MM.1S (cell line): ENCODE data around the gene PARP4.
"Not testable (repeated sequence)": the region's sequence is repeated elsewhere in the genome, so short reads cannot be mapped to it uniquely, and the experiment has no call there.

Experiments
- DNase-seq: peaks from one replicate; pipeline ENCODE4 v3.0.0-alpha.2; 2015
- H2AFZ ChIP-seq: fragments of 300-600 bp; sonication (generic); 2 replicates; pipeline ENCODE4 v1.6.0; 2016; ENCODE audit warnings: antibody characterized with exemption, low read length
- H3F3A ChIP-seq: fragments of 300-600 bp; sonication (generic); 2 replicates; pipeline ENCODE4 v1.6.1; 2016; ENCODE audit warnings: mild to moderate bottlenecking, antibody characterized with exemption, low read length, moderate library complexity, mixed read lengths; ENCODE audit not compliant: insufficient read depth
- H3K27ac ChIP-seq: fragments of 300-600 bp; sonication (generic); 2 replicates; pipeline ENCODE4 v1.5.1; 2016; ENCODE audit warnings: mild to moderate bottlenecking, low read length
- H3K27me3 ChIP-seq: fragments of 300-600 bp; sonication (generic); replicated peaks from 2 replicates; pipeline ENCODE4 v1.6.0; 2016; ENCODE audit warnings: low read length; ENCODE audit not compliant: insufficient read depth
- H3K36me3 ChIP-seq: fragments of 300-600 bp; sonication (generic); replicated peaks from 2 replicates; pipeline ENCODE4 v1.6.1; 2016; ENCODE audit warnings: mild to moderate bottlenecking, low read length, mixed read lengths; ENCODE audit not compliant: insufficient read depth
- H3K4me1 ChIP-seq: fragments of 300-600 bp; sonication (generic); 2 replicates; pipeline ENCODE4 v1.6.1; 2016; ENCODE audit warnings: low read length, mixed read lengths
- H3K4me2 ChIP-seq: fragments of 300-600 bp; sonication (generic); 2 replicates; pipeline ENCODE4 v1.6.0; 2016; ENCODE audit warnings: low read depth, low read length
- H3K4me3 ChIP-seq: fragments of 300-600 bp; sonication (generic); 2 replicates; pipeline ENCODE4 v1.5.1; 2016; ENCODE audit warnings: low read length, mixed read lengths
- H3K79me2 ChIP-seq: fragments of 300-600 bp; sonication (generic); 2 replicates; pipeline ENCODE4 v1.6.1; 2016; ENCODE audit warnings: mixed run types, low read length, mixed read lengths
- H3K9ac ChIP-seq: fragments of 300-600 bp; sonication (generic); 2 replicates; pipeline ENCODE4 v1.6.1; 2016; ENCODE audit warnings: low read length, mixed read lengths
- H3K9me2 ChIP-seq: fragments of 300-600 bp; sonication (generic); replicated peaks from 2 replicates; pipeline ENCODE4 v1.6.1; 2016; ENCODE audit warnings: mild to moderate bottlenecking, low read length, mixed read lengths; ENCODE audit not compliant: insufficient read depth
- H3K9me3 ChIP-seq: fragments of 300-600 bp; sonication (generic); replicated peaks from 2 replicates; pipeline ENCODE4 v1.6.1; 2016; ENCODE audit warnings: mild to moderate bottlenecking, low read length, mixed read lengths; ENCODE audit not compliant: insufficient read depth
- H4K20me1 ChIP-seq: fragments of 300-600 bp; sonication (generic); 2 replicates; pipeline ENCODE4 v1.6.1; 2016; ENCODE audit warnings: mild to moderate bottlenecking, low read length, moderate library complexity, mixed read lengths; ENCODE audit not compliant: insufficient read depth
- EZH2 ChIP-seq: fragments of 300-600 bp; sonication (generic); optimal IDR thresholded peaks from 2 replicates; pipeline ENCODE3; 2017; ENCODE audit warnings: low read depth, mild to moderate bottlenecking, antibody characterized with exemption, low read length, mixed read lengths
- EZH2phosphoT487 ChIP-seq: fragments of 300-600 bp; sonication (generic); IDR thresholded peaks from 2 replicates; pipeline ENCODE4 v1.6.1; 2018; ENCODE audit warnings: antibody characterized with exemption, low read length
- TF ChIP-seq, protein P1 (sequence below): fragments of 300-600 bp; sonication (generic); IDR thresholded peaks from 2 replicates; pipeline ENCODE4 v1.5.1; 2016; ENCODE audit warnings: antibody characterized with exemption, low read length, mixed read lengths

The PARP4 gene

GRCh38 chr13:24506698-24507335, 5.8 kb downstream of the PARP4 start:
- no peaks in the 10 kb centered on the region for H3K27me3 ChIP-seq
- H3K36me3 ChIP-seq = no peaks in the 10 kb centered on the region
- no peaks in the 10 kb centered on the region for H3K9me2 ChIP-seq
- H3K9me3 ChIP-seq = no peaks in the 10 kb centered on the region
- no peak overlapping the region for H2AFZ ChIP-seq
- H3K4me1 ChIP-seq = no peaks in the 10 kb centered on the region
- peaks cover 9% of the 10 kb centered on the region; the same call in 1 of the 2 replicates for H3F3A ChIP-seq
- no peak overlapping the region for H3K9ac ChIP-seq
- no peak overlapping the region for H3K4me3 ChIP-seq
- no peak overlapping the region for H3K4me2 ChIP-seq
- TF ChIP-seq EZH2 = no peak
- TF ChIP-seq, protein P1, sequence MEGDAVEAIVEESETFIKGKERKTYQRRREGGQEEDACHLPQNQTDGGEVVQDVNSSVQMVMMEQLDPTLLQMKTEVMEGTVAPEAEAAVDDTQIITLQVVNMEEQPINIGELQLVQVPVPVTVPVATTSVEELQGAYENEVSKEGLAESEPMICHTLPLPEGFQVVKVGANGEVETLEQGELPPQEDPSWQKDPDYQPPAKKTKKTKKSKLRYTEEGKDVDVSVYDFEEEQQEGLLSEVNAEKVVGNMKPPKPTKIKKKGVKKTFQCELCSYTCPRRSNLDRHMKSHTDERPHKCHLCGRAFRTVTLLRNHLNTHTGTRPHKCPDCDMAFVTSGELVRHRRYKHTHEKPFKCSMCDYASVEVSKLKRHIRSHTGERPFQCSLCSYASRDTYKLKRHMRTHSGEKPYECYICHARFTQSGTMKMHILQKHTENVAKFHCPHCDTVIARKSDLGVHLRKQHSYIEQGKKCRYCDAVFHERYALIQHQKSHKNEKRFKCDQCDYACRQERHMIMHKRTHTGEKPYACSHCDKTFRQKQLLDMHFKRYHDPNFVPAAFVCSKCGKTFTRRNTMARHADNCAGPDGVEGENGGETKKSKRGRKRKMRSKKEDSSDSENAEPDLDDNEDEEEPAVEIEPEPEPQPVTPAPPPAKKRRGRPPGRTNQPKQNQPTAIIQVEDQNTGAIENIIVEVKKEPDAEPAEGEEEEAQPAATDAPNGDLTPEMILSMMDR = no peak
- TF ChIP-seq EZH2phosphoT487 = no peak
- H3K79me2 ChIP-seq = peaks cover 68% of the 10 kb centered on the region
- H3K27ac ChIP-seq = no peak overlapping the region
- no peaks in the 10 kb centered on the region for H4K20me1 ChIP-seq
- DNase-seq = no peak

DNA sequence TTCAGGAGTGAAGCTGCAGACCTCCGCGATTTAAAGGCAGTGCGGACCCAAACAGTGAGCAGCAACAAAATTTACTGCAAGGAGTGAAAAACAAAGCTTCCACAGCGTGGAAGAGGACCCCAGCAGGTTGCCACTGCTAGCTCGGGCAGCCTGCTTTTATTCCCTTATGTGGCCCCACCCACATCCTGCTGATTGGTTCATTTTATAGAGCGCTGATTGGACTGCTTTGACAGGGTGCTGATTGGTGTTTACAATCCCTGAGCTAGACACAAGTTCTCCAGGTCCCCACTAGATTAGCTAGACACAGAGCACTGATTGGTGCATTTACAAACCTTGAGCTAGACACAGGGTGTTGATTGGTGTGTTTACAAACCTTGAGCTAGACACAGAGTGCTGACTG, 6.3 kb downstream of the PARP4 start:
- H3K36me3 ChIP-seq, H3K4me1 ChIP-seq, DNase-seq, H3K9me3 ChIP-seq, H4K20me1 ChIP-seq, H3K9ac ChIP-seq, H3F3A ChIP-seq, H3K4me2 ChIP-seq, H3K9me2 ChIP-seq, H3K27me3 ChIP-seq, H2AFZ ChIP-seq, H3K4me3 ChIP-seq, H3K27ac ChIP-seq: not testable (repeated sequence)
- H3K79me2 ChIP-seq = peaks cover 62% of the 10 kb centered on the region

GRCh38 chr13:24505756-24506155, 6.8 kb downstream of the PARP4 start:
- Histone ChIP-seq H3K4me1 (no peaks in the 10 kb centered on the region), H3K9ac (no peak overlapping the region), H3K36me3 (no peaks in the 10 kb centered on the region), H3K9me2 (no peaks in the 10 kb centered on the region), H3K79me2 (peaks cover 58% of the 10 kb centered on the region), H4K20me1 (no peaks in the 10 kb centered on the region), H3K27me3 (no peaks in the 10 kb centered on the region), H3K27ac (no peak overlapping the region), H3K4me3 (no peak overlapping the region), H3K9me3 (no peaks in the 10 kb centered on the region), H3F3A (no peaks in the 10 kb centered on the region), H2AFZ (no peak overlapping the region), H3K4me2 (no peak overlapping the region)
- DNase-seq = no peak
- TF ChIP-seq EZH2 = no peak
- no peak for TF ChIP-seq EZH2phosphoT487
- TF ChIP-seq, protein P1 = no peak

DNA sequence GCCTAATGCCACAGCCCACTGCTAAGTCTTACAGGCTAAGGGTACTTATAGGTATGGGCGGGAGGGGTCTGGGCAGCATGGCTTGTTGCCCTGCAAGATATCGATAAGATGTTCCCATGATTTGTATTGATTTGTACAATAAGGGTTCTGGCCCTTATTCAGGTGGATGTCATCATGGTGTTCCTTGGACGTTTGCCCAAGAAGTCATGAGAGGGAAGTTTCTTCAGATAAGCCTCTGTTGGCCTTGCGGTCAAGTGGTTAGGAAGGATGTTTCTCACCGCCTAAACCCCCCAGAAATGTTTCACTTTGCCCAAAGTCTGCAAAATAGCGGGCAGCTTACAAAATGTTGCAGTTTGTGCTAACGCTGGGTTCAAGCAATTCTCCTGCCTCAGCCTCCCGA, 7.3 kb downstream of the PARP4 start:
- TF ChIP-seq EZH2phosphoT487 (no peak), EZH2 (no peak)
- TF ChIP-seq, protein P1 = no peak
- Histone ChIP-seq H3K27me3 (no peaks in the 10 kb centered on the region), H3K27ac (no peak overlapping the region), H3K36me3 (no peaks in the 10 kb centered on the region), H3F3A (no peaks in the 10 kb centered on the region), H4K20me1 (no peaks in the 10 kb centered on the region), H3K79me2 (peaks cover 53% of the 10 kb centered on the region), H3K4me3 (no peak overlapping the region), H3K4me1 (no peaks in the 10 kb centered on the region), H3K9ac (no peak overlapping the region), H3K4me2 (no peak overlapping the region), H2AFZ (no peak overlapping the region), H3K9me3 (no peaks in the 10 kb centered on the region), H3K9me2 (no peaks in the 10 kb centered on the region)
- no peak for DNase-seq
